RWPE2 (cell line): Measurements from ENCODE around the gene CNPY1.

ENCODE experiments used
- ATAC-seq: fragments of 200-7000 bp; cut with Tn5 transposase; 3 replicates; pipeline ENCODE4 v1.9.1; 2021; ENCODE audit warnings: low read depth
- DNase-seq: peaks from one replicate; pipeline ENCODE4 v3.0.0-alpha.2; 2020; ENCODE audit warnings: low spot score
- H3K27ac ChIP-seq: fragments of 450-650 bp; 2 replicates; pipeline ENCODE4 v1.5.1; 2017; ENCODE audit warnings: mild to moderate bottlenecking; ENCODE audit not compliant: poor library complexity, severe bottlenecking
- H3K27me3 ChIP-seq: fragments of 250-450 bp; sonication (Bioruptor Pico); 2 replicates; pipeline ENCODE4 v1.5.1; 2021; ENCODE audit warnings: mild to moderate bottlenecking, moderate library complexity; ENCODE audit not compliant: insufficient read depth, poor library complexity, severe bottlenecking
- H3K36me3 ChIP-seq: fragments of 250-450 bp; sonication (Bioruptor Pico); 2 replicates; pipeline ENCODE4 v1.5.1; 2020; ENCODE audit warnings: low read depth, mild to moderate bottlenecking, moderate library complexity
- H3K4me1 ChIP-seq: fragments of 250-450 bp; sonication (Bioruptor Pico); 2 replicates; pipeline ENCODE4 v1.5.1; 2021; ENCODE audit warnings: mild to moderate bottlenecking, moderate library complexity; ENCODE audit not compliant: insufficient read depth, poor library complexity, severe bottlenecking
- H3K4me3 ChIP-seq: fragments of 250-450 bp; sonication (Bioruptor Pico); 2 replicates; pipeline ENCODE4 v1.5.1; 2021; ENCODE audit warnings: mild to moderate bottlenecking, moderate library complexity; ENCODE audit not compliant: severe bottlenecking
- H3K9me3 ChIP-seq: fragments of 250-450 bp; sonication (Bioruptor Pico); 2 replicates; pipeline ENCODE4 v1.5.1; 2021; ENCODE audit warnings: mild to moderate bottlenecking, moderate library complexity; ENCODE audit not compliant: severe bottlenecking
- TF ChIP-seq, protein P1 (sequence below): fragments of 450-650 bp; IDR thresholded peaks from one replicate; pipeline ENCODE4 v1.5.1; 2017; ENCODE audit warnings: mild to moderate bottlenecking, moderate library complexity; ENCODE audit not compliant: poor library complexity, severe bottlenecking

Gene CNPY1

GRCh38 chr7:155483868-155484325, 62.5 kb downstream of the CNPY1 start:
- no peak for ATAC-seq

GRCh38 chr7:155483245-155483644, 63.1 kb downstream of the CNPY1 start:
- TF ChIP-seq, protein P1, sequence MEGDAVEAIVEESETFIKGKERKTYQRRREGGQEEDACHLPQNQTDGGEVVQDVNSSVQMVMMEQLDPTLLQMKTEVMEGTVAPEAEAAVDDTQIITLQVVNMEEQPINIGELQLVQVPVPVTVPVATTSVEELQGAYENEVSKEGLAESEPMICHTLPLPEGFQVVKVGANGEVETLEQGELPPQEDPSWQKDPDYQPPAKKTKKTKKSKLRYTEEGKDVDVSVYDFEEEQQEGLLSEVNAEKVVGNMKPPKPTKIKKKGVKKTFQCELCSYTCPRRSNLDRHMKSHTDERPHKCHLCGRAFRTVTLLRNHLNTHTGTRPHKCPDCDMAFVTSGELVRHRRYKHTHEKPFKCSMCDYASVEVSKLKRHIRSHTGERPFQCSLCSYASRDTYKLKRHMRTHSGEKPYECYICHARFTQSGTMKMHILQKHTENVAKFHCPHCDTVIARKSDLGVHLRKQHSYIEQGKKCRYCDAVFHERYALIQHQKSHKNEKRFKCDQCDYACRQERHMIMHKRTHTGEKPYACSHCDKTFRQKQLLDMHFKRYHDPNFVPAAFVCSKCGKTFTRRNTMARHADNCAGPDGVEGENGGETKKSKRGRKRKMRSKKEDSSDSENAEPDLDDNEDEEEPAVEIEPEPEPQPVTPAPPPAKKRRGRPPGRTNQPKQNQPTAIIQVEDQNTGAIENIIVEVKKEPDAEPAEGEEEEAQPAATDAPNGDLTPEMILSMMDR: no peak
- Histone ChIP-seq H3K9me3 (no peaks in the 10 kb centered on the region), H3K4me1 (no peaks in the 10 kb centered on the region), H3K36me3 (no peaks in the 10 kb centered on the region), H3K27ac (no peak overlapping the region), H3K4me3 (no peak overlapping the region), H3K27me3 (peaks cover 31% of the 10 kb centered on the region)
- ATAC-seq (no peak), DNase-seq (no peak)

More at GRCh38 chr7:155483868-155484325, 62.5 kb downstream of the CNPY1 start:
- TF ChIP-seq, protein P1: no peak
- peaks cover 26% of the 10 kb centered on the region for H3K27me3 ChIP-seq
- no peaks in the 10 kb centered on the region for H3K4me1 ChIP-seq
- H3K4me3 ChIP-seq: no peak overlapping the region
- H3K36me3 ChIP-seq: no peaks in the 10 kb centered on the region
- H3K27ac ChIP-seq: no peak overlapping the region
- DNase-seq: no peak
- H3K9me3 ChIP-seq: no peaks in the 10 kb centered on the region

DNA sequence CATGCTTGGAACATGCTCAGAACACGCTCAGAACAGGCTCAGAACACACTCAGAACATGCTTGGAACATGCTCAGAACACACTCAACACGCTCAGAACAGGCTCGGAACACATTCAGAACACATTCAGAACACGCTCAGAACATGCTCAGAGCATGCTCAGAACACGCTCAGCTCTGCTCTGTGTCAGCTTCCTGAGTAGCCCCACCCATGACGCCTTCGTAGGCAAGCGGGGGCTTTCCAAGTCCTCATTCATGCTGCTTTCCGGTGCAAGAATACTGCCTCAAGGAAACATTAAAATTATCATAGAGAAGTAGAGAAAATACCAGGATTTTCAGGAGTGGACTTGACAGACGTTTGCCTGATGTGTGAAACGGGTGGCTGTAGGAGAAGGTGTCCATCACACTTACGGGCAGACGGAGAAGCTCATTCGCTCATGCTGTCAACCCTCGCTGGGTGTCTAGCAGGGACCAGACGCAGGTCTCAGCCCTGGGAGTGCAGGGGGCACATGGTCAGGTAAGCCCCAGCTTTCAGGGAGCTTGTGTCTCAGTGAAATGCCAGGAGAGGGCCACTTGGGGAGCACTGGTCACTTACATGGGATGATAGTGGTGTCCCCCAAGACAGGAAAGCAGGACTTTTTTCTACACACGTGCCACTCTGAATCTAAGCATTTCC, 63.7 kb downstream of the CNPY1 start:
- H3K27ac ChIP-seq: no peak overlapping the region
- no peaks in the 10 kb centered on the region for H3K4me1 ChIP-seq
- DNase-seq (no peak), ATAC-seq (no peak)
- no peak overlapping the region for H3K4me3 ChIP-seq
- H3K27me3 ChIP-seq: peaks cover 37% of the 10 kb centered on the region
- H3K36me3 ChIP-seq: no peaks in the 10 kb centered on the region
- TF ChIP-seq, protein P1: no peak
- no peaks in the 10 kb centered on the region for H3K9me3 ChIP-seq

- TF ChIP-seq, protein P1: no peak
- Histone ChIP-seq H3K4me3 (no peak overlapping the region), H3K9me3 (no peaks in the 10 kb centered on the region), H3K4me1 (no peaks in the 10 kb centered on the region), H3K36me3 (no peaks in the 10 kb centered on the region), H3K27me3 (peaks cover 45% of the 10 kb centered on the region), H3K27ac (no peak overlapping the region)
- DNase-seq (no peak), ATAC-seq (no peak)
Measured at GRCh38 chr7:155481764-155482163, 64.6 kb downstream of the CNPY1 start.

DNA sequence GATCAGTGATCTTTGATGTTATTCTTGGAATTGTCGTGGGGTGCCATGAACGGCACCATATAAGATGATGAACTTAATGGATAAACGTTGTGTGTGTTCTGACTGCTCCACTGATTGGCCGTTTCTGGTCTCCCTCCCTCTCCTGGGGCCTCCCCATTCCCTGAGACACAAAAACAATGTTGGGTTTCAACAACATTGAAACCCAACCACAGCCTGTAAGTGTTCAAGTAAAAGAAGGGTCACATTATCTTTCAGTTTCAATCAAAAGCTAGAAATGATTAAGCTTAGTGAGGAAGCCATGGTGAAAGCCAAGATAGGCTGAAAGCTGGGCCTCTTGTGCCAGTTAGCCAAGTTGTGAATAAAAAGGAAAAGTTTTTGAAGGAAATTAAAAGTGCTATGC, 68.9 kb downstream of the CNPY1 start:
- no peaks in the 10 kb centered on the region for H3K4me1 ChIP-seq
- H3K27me3 ChIP-seq: peaks cover 65% of the 10 kb centered on the region
- H3K36me3 ChIP-seq: no peaks in the 10 kb centered on the region
- DNase-seq (no peak), ATAC-seq (no peak)
- TF ChIP-seq, protein P1: no peak
- no peak overlapping the region for H3K4me3 ChIP-seq
- no peaks in the 10 kb centered on the region for H3K9me3 ChIP-seq
- H3K27ac ChIP-seq: no peak overlapping the region
